MCF 10A (cell line): Measurements from ENCODE around the gene UQCRHL. TPM values are rescaled to one million over a fixed set of nuclear protein-coding genes. Genes with fewer than 3 reads are reported as not detected.

Experiments used
- BruUV-seq: library from RNA; stranded (reverse); fragments of 400-500 nt; replicated peaks from 2 replicates; lab custom pipeline; 2021; lab: Mats Ljungman, UMichigan
- CTCF ChIA-PET: fragments of 300-600 bp; sonication (Branson Sonifier 250); formaldehyde crosslinking; extraction: SDS; loops from one replicate; lab custom pipeline; 2021; ENCODE audit warnings: antibody characterized with exemption, inconsistent platforms; lab: Yijun Ruan, JAX
- POLR2A ChIA-PET: fragments of 300-600, 350-650 bp; sonication (Branson Sonifier 250); formaldehyde crosslinking; extraction: SDS; loops from one replicate; lab custom pipeline; 2020; ENCODE audit warnings: antibody characterized with exemption, inconsistent platforms; lab: Yijun Ruan, JAX
- DNase-seq: peaks from one replicate; pipeline ENCODE4 v3.0.0-alpha.2; 2018; ENCODE audit not compliant: unreplicated experiment
- H3K27ac Mint-ChIP-seq: one replicate; pipeline ENCODE4 v1.8.0; 2022; ENCODE audit warnings: mild to moderate bottlenecking, low read depth, mixed read lengths; ENCODE audit not compliant: unreplicated experiment
- H3K27me3 Mint-ChIP-seq: one replicate; pipeline ENCODE4 v1.8.0; 2022; ENCODE audit warnings: mixed read lengths; ENCODE audit not compliant: insufficient read depth, unreplicated experiment
- H3K36me3 Mint-ChIP-seq: one replicate; pipeline ENCODE4 v1.8.0; 2022; ENCODE audit warnings: mild to moderate bottlenecking, moderate library complexity, mixed read lengths; ENCODE audit not compliant: insufficient read depth, unreplicated experiment
- H3K4me1 Mint-ChIP-seq: one replicate; pipeline ENCODE4 v1.8.0; 2022; ENCODE audit warnings: mixed read lengths; ENCODE audit not compliant: insufficient read depth, unreplicated experiment
- H3K4me3 Mint-ChIP-seq: one replicate; pipeline ENCODE4 v1.8.0; 2022; ENCODE audit warnings: mild to moderate bottlenecking, moderate library complexity, mixed read lengths; ENCODE audit not compliant: unreplicated experiment
- H3K9me3 Mint-ChIP-seq: one replicate; pipeline ENCODE4 v1.8.0; 2022; ENCODE audit warnings: mixed read lengths; ENCODE audit not compliant: unreplicated experiment
- CTCF ChIP-seq: fragments of 200-600 bp; IDR thresholded peaks from one replicate; pipeline ENCODE4 v1.8.0; 2022; ENCODE audit warnings: antibody characterized with exemption, mild to moderate bottlenecking; ENCODE audit not compliant: unreplicated experiment
- intact Hi-C: fragments of 100-400 bp; cut with micrococcal nuclease; formaldehyde crosslinking; loops from 2 replicates; pipeline ENCODE4 v1.14.1; 2022
- total RNA-seq: library from RNA; stranded (reverse); gene quantifications from 2 replicates; pipeline ENCODE4 v1.2.3, GENCODE V29; 2022

The UQCRHL gene
- total RNA-seq, 1 experiment from 2014 or later, result 1.1 TPM

GRCh38 chr1:15810073-15810472, 2.6 kb upstream of the UQCRHL start:
- H3K27me3 Mint-ChIP-seq, result no peaks in the 10 kb centered on the region
- H3K36me3 Mint-ChIP-seq, result peaks cover 7% of the 10 kb centered on the region
- no peak overlapping the region for H3K4me3 Mint-ChIP-seq
- intact Hi-C loops, result no loop called here
- no peak for TF ChIP-seq CTCF
- CTCF ChIA-PET, result interaction anchor here (0.6 to 1.0 kb wide), 4 partner anchors 18 to 197 kb away, joined by 3 to 5 read pairs (median 4); partner anchors contain the start of gene SPEN
- H3K27ac Mint-ChIP-seq, result no peak overlapping the region
- no peak for DNase-seq
- POLR2A ChIA-PET, result interaction anchor here (0.7 to 1.8 kb wide), 4 partner anchors 10 to 139 kb away, joined by 3 to 10 read pairs (median 4); no protein-coding TSS in a partner anchor
- BruUV-seq, result no TSS peak
- H3K9me3 Mint-ChIP-seq, result no peaks in the 10 kb centered on the region
- no peaks in the 10 kb centered on the region for H3K4me1 Mint-ChIP-seq

GRCh38 chr1:15808955-15809354, 1.5 kb upstream of the UQCRHL start:
- Mint-ChIP-seq H3K36me3 (peaks cover 7% of the 10 kb centered on the region), H3K27me3 (no peaks in the 10 kb centered on the region), H3K9me3 (no peaks in the 10 kb centered on the region), H3K4me1 (no peaks in the 10 kb centered on the region), H3K27ac (no peak overlapping the region), H3K4me3 (no peak overlapping the region)
- DNase-seq, result no peak
- BruUV-seq, result no TSS peak
- POLR2A ChIA-PET, result interaction anchor here (0.7 to 1.8 kb wide), 2 partner anchors 9 to 38 kb away, joined by 3 to 10 read pairs; no protein-coding TSS in a partner anchor
- intact Hi-C loops, result no loop called here
- TF ChIP-seq CTCF, result no peak
- CTCF ChIA-PET, result interaction anchor here (0.5 kb wide), 1 partner anchor 14 kb away, joined by 4 read pairs; no protein-coding TSS in a partner anchor

GRCh38 chr1:15807121-15807520, 328 bp downstream of the UQCRHL start:
- intact Hi-C loops, result no loop called here
- BruUV-seq, result no TSS peak
- CTCF ChIA-PET, result interaction anchor here (0.6 to 0.7 kb wide), 2 partner anchors 263 to 446 kb away, joined by 3 read pairs; no protein-coding TSS in a partner anchor
- TF ChIP-seq CTCF, result no peak
- H3K27me3 Mint-ChIP-seq, result no peaks in the 10 kb centered on the region
- DNase-seq, result no peak
- no peak overlapping the region for H3K27ac Mint-ChIP-seq
- H3K9me3 Mint-ChIP-seq, result no peaks in the 10 kb centered on the region
- peaks cover 9% of the 10 kb centered on the region for H3K4me1 Mint-ChIP-seq
- no peak overlapping the region for H3K4me3 Mint-ChIP-seq
- POLR2A ChIA-PET, result interaction anchor here (1.5 kb wide), 1 partner anchor 8 kb away, joined by 9 read pairs; no protein-coding TSS in a partner anchor
- H3K36me3 Mint-ChIP-seq, result peaks cover 7% of the 10 kb centered on the region

GRCh38 chr1:15804060-15804459, 3.4 kb downstream of the UQCRHL start:
- H3K4me1 Mint-ChIP-seq, result peaks cover 35% of the 10 kb centered on the region
- DNase-seq, result no peak

More at GRCh38 chr1:15804060-15804459, 3.4 kb downstream of the UQCRHL start:
- Mint-ChIP-seq H3K36me3 (no peaks in the 10 kb centered on the region), H3K4me3 (no peak overlapping the region), H3K27me3 (no peaks in the 10 kb centered on the region), H3K27ac (no peak overlapping the region), H3K9me3 (no peaks in the 10 kb centered on the region)
- TF ChIP-seq CTCF, result no peak
- no TSS peak for BruUV-seq
- ChIA-PET POLR2A (interaction anchor here (0.7 to 1.3 kb wide), 3 partner anchors 9 to 186 kb away, joined by 3 to 5 read pairs (median 3); no protein-coding TSS in a partner anchor), CTCF (interaction anchor here (1.3 to 5.1 kb wide), 2 partner anchors 11 to 44 kb away, joined by 4 to 31 read pairs; no protein-coding TSS in a partner anchor)
- intact Hi-C loops, result no loop called here
